Fibroblast of lung (primary cell): ENCODE measurements around the gene PPP6R3. TPM values are rescaled to one million over a fixed set of nuclear protein-coding genes. Genes with fewer than 3 reads are reported as not detected.
A peak's percentile ranks its signal among the peaks of the same experiment; 100 is the strongest.

ENCODE experiments used
- DNase-seq, 2 donors: peaks; one replicate each; pipeline versions ENCODE4 v3.0.0 to v3.0.0-alpha.2; 2010; ENCODE audit warnings: low read depth in 2 of 2
- H2AFZ ChIP-seq: 2 replicates; pipeline ENCODE4 v1.5.1; 2012; ENCODE audit warnings: low read length, control low read depth, inconsistent platforms
- H3K27ac ChIP-seq: 2 replicates; pipeline ENCODE4 v1.5.1; 2011; ENCODE audit warnings: low read length, control low read depth; ENCODE audit not compliant: insufficient read depth
- H3K27me3 ChIP-seq: 2 replicates; pipeline ENCODE4 v1.5.1; 2011; ENCODE audit warnings: mild to moderate bottlenecking, low read length; ENCODE audit not compliant: control insufficient read depth, insufficient read depth
- H3K36me3 ChIP-seq: 2 replicates; pipeline ENCODE4 v1.5.1; 2011; ENCODE audit warnings: low read length; ENCODE audit not compliant: control insufficient read depth, insufficient read depth
- H3K4me1 ChIP-seq: 2 replicates; pipeline ENCODE4 v1.5.1; 2011; ENCODE audit warnings: low read length; ENCODE audit not compliant: control insufficient read depth, insufficient read depth; ENCODE audit errors: extremely low read depth
- H3K4me2 ChIP-seq: 2 replicates; pipeline ENCODE4 v1.5.1; 2011; ENCODE audit warnings: low read length, control low read depth; ENCODE audit not compliant: insufficient read depth; ENCODE audit errors: extremely low read depth
- H3K4me3 ChIP-seq, 4 experiments: fragments of 200-600 bp in 1 of 4; sonication (generic) in 1 of 4; replicated peaks in 1 of 4; 2 replicates each; pipeline ENCODE4 v1.5.1; 2011 to 2016; ENCODE audit warnings: low read length in 4 of 4, low read depth in 3 of 4, mild to moderate bottlenecking in 3 of 4, control low read depth in 2 of 4, inconsistent platforms in 1 of 4, mixed read lengths in 1 of 4; ENCODE audit not compliant: insufficient read depth in 1 of 4; ENCODE audit errors: control extremely low read depth in 1 of 4
- H3K79me2 ChIP-seq: 2 replicates; pipeline ENCODE4 v1.5.1; 2012; ENCODE audit warnings: mild to moderate bottlenecking, low read length, inconsistent platforms; ENCODE audit not compliant: control insufficient read depth, insufficient read depth
- H3K9ac ChIP-seq: 2 replicates; pipeline ENCODE4 v1.5.1; 2011; ENCODE audit warnings: mild to moderate bottlenecking, low read length, control low read depth; ENCODE audit not compliant: insufficient read depth
- H3K9me3 ChIP-seq: 2 replicates; pipeline ENCODE4 v1.5.1; 2012; ENCODE audit warnings: low read depth, low read length; ENCODE audit not compliant: control insufficient read depth, insufficient read depth
- H4K20me1 ChIP-seq: 2 replicates; pipeline ENCODE4 v1.5.1; 2011; ENCODE audit warnings: low read length; ENCODE audit not compliant: control insufficient read depth, insufficient read depth; ENCODE audit errors: extremely low read depth
- CTCF ChIP-seq, 2 donors: IDR thresholded peaks in 1 of 2; conservative IDR thresholded peaks in 1 of 2; 1 replicate in 1 of 2; 2 replicates in 1 of 2; pipeline ENCODE4 v1.5.1; 2011 to 2012; ENCODE audit warnings: low read length in 2 of 2, control low read depth in 1 of 2, inconsistent platforms in 1 of 2, low read depth in 1 of 2, mild to moderate bottlenecking in 1 of 2
- EZH2 ChIP-seq: IDR thresholded peaks from 2 replicates; pipeline ENCODE4 v1.5.1; 2012; ENCODE audit warnings: low read length, control low read depth, mild to moderate bottlenecking; ENCODE audit errors: missing control alignments
- polyA plus RNA-seq, 2 donors: library from polyadenylated mRNA; depleted of rRNA in 1 of 2; stranded (reverse) in 1 of 2; unstranded in 1 of 2; fragments of >200 nt; gene quantifications; 2 replicates each; pipeline ENCODE4 v1.2.1, GENCODE V29; 2011 to 2012; ENCODE audit warnings: missing spikeins in 1 of 2
- total RNA-seq: library from RNA; depleted of rRNA; stranded (reverse); fragments of >200 nt; gene quantifications from 2 replicates; pipeline ENCODE4 v1.2.1, GENCODE V29; 2014

The PPP6R3 gene
- total and polyA plus RNA-seq, 2 donors (not counting 1 experiment from before 2014, with no cell fraction given) = 44.2 to 120 TPM

- TF ChIP-seq EZH2 (no peak), CTCF (conservative IDR thresholded peaks at IDR 0.05 in 1 of 2, IDR thresholded peaks at IDR 0.05 in 1 of 2; ENCODE audit: low read depth in 1 of 2, low read length in 2 of 2) (no peak)
- peak in 1 of 2 donors; percentile 22 for DNase-seq
- H3K79me2 ChIP-seq = no peaks in the 10 kb centered on the region
Observed at GRCh38 chr11:68569357-68569756, 108.8 kb downstream of the PPP6R3 start.

GRCh38 chr11:68570691-68571090 is 110.1 kb downstream of the PPP6R3 start:
- Histone ChIP-seq H3K27me3 (no peaks in the 10 kb centered on the region), H3K9ac (no peak overlapping the region), H3K27ac (no peak overlapping the region), H3K9me3 (no peaks in the 10 kb centered on the region), H3K79me2 (no peaks in the 10 kb centered on the region), H2AFZ (no peak overlapping the region), H3K4me2 (no peak overlapping the region), H3K4me1 (no peaks in the 10 kb centered on the region), H4K20me1 (no peaks in the 10 kb centered on the region), H3K36me3 (peaks cover 7% of the 10 kb centered on the region), H3K4me3 (no peak overlapping the region)
- TF ChIP-seq CTCF (conservative IDR thresholded peaks at IDR 0.05 in 1 of 2, IDR thresholded peaks at IDR 0.05 in 1 of 2; ENCODE audit: low read depth in 1 of 2, low read length in 2 of 2) (no peak), EZH2 (no peak)
- DNase-seq = peak in 1 of 2 donors; percentile 25

More at GRCh38 chr11:68569357-68569756, 108.8 kb downstream of the PPP6R3 start:
- peaks cover 8% of the 10 kb centered on the region for H3K36me3 ChIP-seq
- H3K27ac ChIP-seq = no peak overlapping the region
- no peaks in the 10 kb centered on the region for H3K4me1 ChIP-seq
- H4K20me1 ChIP-seq = no peaks in the 10 kb centered on the region
- no peak overlapping the region for H3K4me2 ChIP-seq
- H2AFZ ChIP-seq = no peak overlapping the region
- no peak overlapping the region for H3K4me3 ChIP-seq
- no peaks in the 10 kb centered on the region for H3K9me3 ChIP-seq
- H3K27me3 ChIP-seq = no peaks in the 10 kb centered on the region
- H3K9ac ChIP-seq = no peak overlapping the region

- Histone ChIP-seq H3K27ac (no peak overlapping the region), H4K20me1 (no peaks in the 10 kb centered on the region), H3K4me3 (no peak overlapping the region), H3K4me2 (no peak overlapping the region), H3K4me1 (no peaks in the 10 kb centered on the region), H3K79me2 (no peaks in the 10 kb centered on the region), H3K9me3 (no peaks in the 10 kb centered on the region), H3K27me3 (no peaks in the 10 kb centered on the region), H2AFZ (no peak overlapping the region), H3K36me3 (peaks cover 8% of the 10 kb centered on the region), H3K9ac (no peak overlapping the region)
- no peak for TF ChIP-seq CTCF (conservative IDR thresholded peaks at IDR 0.05 in 1 of 2, IDR thresholded peaks at IDR 0.05 in 1 of 2; ENCODE audit: low read depth in 1 of 2, low read length in 2 of 2)
- TF ChIP-seq EZH2 = no peak
- DNase-seq = peak in 1 of 2 donors; percentile 69
Observed at GRCh38 chr11:68574308-68574707, 113.8 kb downstream of the PPP6R3 start.
